Lung (tissue), 12 donors: ENCODE data around the gene CDRT15. TPM values are rescaled to one million over a fixed set of nuclear protein-coding genes. Genes with fewer than 3 reads are reported as not detected.

Experiments used
- ATAC-seq: fragments of 200-7000 bp; cut with Tn5 transposase; one replicate; pipeline ENCODE4 v1.9.1; 2020; ENCODE audit warnings: moderate number of reproducible peaks; ENCODE audit not compliant: insufficient read depth, low FRiP score
- DNase-seq, 3 donors: peaks; one replicate each; pipeline ENCODE4 v3.0.0-alpha.2; 2013 to 2017
- H3K27ac ChIP-seq, 2 donors: one replicate each; pipeline ENCODE4 v1.5.1; 2013; ENCODE audit warnings: mild to moderate bottlenecking in 2 of 2, moderate library complexity in 2 of 2, control low read depth in 1 of 2, inconsistent platforms in 1 of 2, low read depth in 1 of 2, low read length in 1 of 2
- H3K27me3 ChIP-seq, 3 donors: one replicate each; pipeline ENCODE4 v1.5.1; 2013; ENCODE audit warnings: low read length in 2 of 3; ENCODE audit not compliant: control insufficient read depth in 3 of 3, insufficient read depth in 3 of 3
- H3K36me3 ChIP-seq, 4 donors: one replicate each; pipeline ENCODE4 v1.5.1; 2013; ENCODE audit warnings: low read length in 4 of 4, mild to moderate bottlenecking in 1 of 4, moderate library complexity in 1 of 4; ENCODE audit not compliant: control insufficient read depth in 4 of 4, insufficient read depth in 4 of 4
- H3K4me1 ChIP-seq, 5 donors: one replicate each; pipeline ENCODE4 v1.5.1; 2013; ENCODE audit warnings: low read length in 5 of 5, mild to moderate bottlenecking in 2 of 5, moderate library complexity in 1 of 5; ENCODE audit not compliant: control insufficient read depth in 5 of 5, insufficient read depth in 5 of 5
- H3K4me3 ChIP-seq: one replicate; pipeline ENCODE4 v1.5.1; 2013; ENCODE audit warnings: mild to moderate bottlenecking, control low read depth, moderate library complexity
- H3K9ac ChIP-seq, 2 donors: one replicate each; pipeline ENCODE4 v1.5.1; 2013; ENCODE audit warnings: low read length in 2 of 2, control low read depth in 1 of 2; ENCODE audit not compliant: insufficient read depth in 1 of 2
- H3K9me3 ChIP-seq, 4 donors: one replicate each; pipeline ENCODE4 v1.5.1; 2013; ENCODE audit warnings: low read length in 3 of 4, mild to moderate bottlenecking in 1 of 4, moderate library complexity in 1 of 4; ENCODE audit not compliant: control insufficient read depth in 4 of 4, insufficient read depth in 3 of 4
- WGBS, 2 donors: extraction: QIAGEN DNeasy Blood & Tissue Kit; methylation state at CpG; one replicate each; pipeline ENCODE4 v1.1.7; 2013; 5-methylcytosine and 5-hydroxymethylcytosine counted together
- polyA plus RNA-seq, 2 donors: library from polyadenylated mRNA; stranded (reverse); fragments of 200-250 nt; gene quantifications; one replicate each; pipeline ENCODE4 v1.2.1, GENCODE V29; 2013
- total RNA-seq, 2 donors: library from RNA; depleted of rRNA in 1 of 2; stranded (reverse); fragments of >200 nt in 1 of 2; gene quantifications; one replicate each; pipeline ENCODE4 v1.2.1, GENCODE V29; 2014 to 2021
- TF ChIP-seq, protein P1 (sequence below): IDR thresholded peaks from 2 replicates; pipeline ENCODE4 v1.5.1; 2012; ENCODE audit warnings: mild to moderate bottlenecking; ENCODE audit errors: control extremely low read depth, extremely low read depth
- donor health status: control.
- donor health status: control.
- donor health status: Bipolar disorder and iron deficiency.
- donor health status: healthy.
- donor health status: DM: yes; HTN: yes; CAD: no.

CDRT15 gene
- total and polyA plus RNA-seq, 4 donors = not detected

GRCh38 chr17:14198575-14198974 is 38.1 kb downstream of the CDRT15 start:
- H3K27me3 ChIP-seq = no peaks in the 10 kb centered on the region
- H3K9ac ChIP-seq = no peak overlapping the region
- TF ChIP-seq, protein P1, sequence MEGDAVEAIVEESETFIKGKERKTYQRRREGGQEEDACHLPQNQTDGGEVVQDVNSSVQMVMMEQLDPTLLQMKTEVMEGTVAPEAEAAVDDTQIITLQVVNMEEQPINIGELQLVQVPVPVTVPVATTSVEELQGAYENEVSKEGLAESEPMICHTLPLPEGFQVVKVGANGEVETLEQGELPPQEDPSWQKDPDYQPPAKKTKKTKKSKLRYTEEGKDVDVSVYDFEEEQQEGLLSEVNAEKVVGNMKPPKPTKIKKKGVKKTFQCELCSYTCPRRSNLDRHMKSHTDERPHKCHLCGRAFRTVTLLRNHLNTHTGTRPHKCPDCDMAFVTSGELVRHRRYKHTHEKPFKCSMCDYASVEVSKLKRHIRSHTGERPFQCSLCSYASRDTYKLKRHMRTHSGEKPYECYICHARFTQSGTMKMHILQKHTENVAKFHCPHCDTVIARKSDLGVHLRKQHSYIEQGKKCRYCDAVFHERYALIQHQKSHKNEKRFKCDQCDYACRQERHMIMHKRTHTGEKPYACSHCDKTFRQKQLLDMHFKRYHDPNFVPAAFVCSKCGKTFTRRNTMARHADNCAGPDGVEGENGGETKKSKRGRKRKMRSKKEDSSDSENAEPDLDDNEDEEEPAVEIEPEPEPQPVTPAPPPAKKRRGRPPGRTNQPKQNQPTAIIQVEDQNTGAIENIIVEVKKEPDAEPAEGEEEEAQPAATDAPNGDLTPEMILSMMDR = no peak
- peaks cover 7 to 29% (median 11%) of the 10 kb centered on the region in 5 donors for H3K4me1 ChIP-seq
- H3K4me3 ChIP-seq = no peak overlapping the region
- no peaks in the 10 kb centered on the region for H3K9me3 ChIP-seq
- no peak overlapping the region for H3K27ac ChIP-seq
- H3K36me3 ChIP-seq = no peaks in the 10 kb centered on the region
- WGBS, 2 donors = 74 to 92% methylated on average over 4 of the region's 4 CpGs
- DNase-seq (no peak), ATAC-seq (no peak)

GRCh38 chr17:14198013-14198412 is 38.6 kb downstream of the CDRT15 start:
- WGBS, 2 donors = 62 to 78% methylated on average over 6 of the region's 6 CpGs
- peaks cover 7 to 29% (median 11%) of the 10 kb centered on the region in 5 donors for H3K4me1 ChIP-seq
- DNase-seq = peak; percentile 60 to 78 (median 66)

DNA sequence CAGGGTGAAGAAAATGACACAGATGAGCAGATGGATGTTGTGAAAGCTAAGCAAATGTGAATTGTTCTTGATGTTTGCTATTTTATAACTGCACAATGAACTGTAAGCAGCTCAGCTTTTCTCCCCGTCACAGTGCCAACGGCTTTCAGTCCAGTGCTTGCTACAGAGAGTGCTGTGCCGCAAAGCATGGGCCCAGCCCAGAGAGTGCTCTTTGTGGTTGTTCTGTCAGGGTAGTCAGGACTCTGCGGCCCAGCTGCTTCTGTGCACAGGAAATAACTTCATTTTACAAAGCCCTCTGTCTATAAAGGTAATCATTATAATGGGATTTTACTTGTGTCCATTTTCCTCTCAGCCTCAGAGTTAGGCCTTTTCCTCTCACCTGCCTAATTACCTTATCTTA is 39.1 kb downstream of the CDRT15 start:
- no peaks in the 10 kb centered on the region for H3K9me3 ChIP-seq
- ATAC-seq = no peak
- TF ChIP-seq, protein P1 = no peak
- no peaks in the 10 kb centered on the region for H3K27me3 ChIP-seq
- DNase-seq = peak in 1 of 3 donors; percentile 6
- H3K36me3 ChIP-seq = no peaks in the 10 kb centered on the region
- 44 to 67% methylated on average over 4 of the region's 4 CpGs for WGBS, 2 donors
- peaks cover 7 to 29% (median 11%) of the 10 kb centered on the region in 5 donors for H3K4me1 ChIP-seq
- no peak overlapping the region for H3K4me3 ChIP-seq
- H3K27ac ChIP-seq = peak overlapping the region; percentile 4 to 32
- H3K9ac ChIP-seq = peak overlapping the region in 1 of 2 donors; percentile 51

More at GRCh38 chr17:14198013-14198412, 38.6 kb downstream of the CDRT15 start:
- no peaks in the 10 kb centered on the region for H3K27me3 ChIP-seq
- peak overlapping the region in 1 of 2 donors; percentile 4 for H3K27ac ChIP-seq
- ATAC-seq = peak; percentile 55
- H3K9me3 ChIP-seq = no peaks in the 10 kb centered on the region
- no peak overlapping the region for H3K4me3 ChIP-seq
- TF ChIP-seq, protein P1 = no peak
- H3K36me3 ChIP-seq = no peaks in the 10 kb centered on the region
- H3K9ac ChIP-seq = no peak overlapping the region

- H3K27ac ChIP-seq = no peak overlapping the region
- WGBS, 2 donors = 94 to 95% methylated on average over 2 of the region's 2 CpGs
- no peak overlapping the region for H3K9ac ChIP-seq
- DNase-seq (no peak), ATAC-seq (no peak)
- TF ChIP-seq, protein P1 = no peak
- H3K4me1 ChIP-seq = peaks cover 7 to 28% (median 11%) of the 10 kb centered on the region in 5 donors
- H3K27me3 ChIP-seq = no peaks in the 10 kb centered on the region
- H3K36me3 ChIP-seq = no peaks in the 10 kb centered on the region
- H3K9me3 ChIP-seq = no peaks in the 10 kb centered on the region
- H3K4me3 ChIP-seq = no peak overlapping the region
Measured at GRCh38 chr17:14197057-14197456, 39.6 kb downstream of the CDRT15 start.
